Muscle layer of colon (tissue), 2 donors: ENCODE measurements around the gene FYB1.

ENCODE experiments used
- H3K27ac ChIP-seq: one replicate; pipeline ENCODE4 v1.7.0; 2013; ENCODE audit warnings: low read depth, mild to moderate bottlenecking, low read length, moderate library complexity
- H3K27me3 ChIP-seq, 2 donors: one replicate each; pipeline ENCODE4 v1.7.0; 2013; ENCODE audit warnings: low read length in 2 of 2, mild to moderate bottlenecking in 2 of 2; ENCODE audit not compliant: insufficient read depth in 2 of 2, control insufficient read depth in 1 of 2
- H3K36me3 ChIP-seq: one replicate; pipeline ENCODE4 v1.7.0; 2013; ENCODE audit warnings: mild to moderate bottlenecking, low read length; ENCODE audit not compliant: insufficient read depth
- H3K4me1 ChIP-seq: one replicate; pipeline ENCODE4 v1.7.0; 2013; ENCODE audit warnings: mild to moderate bottlenecking, low read length; ENCODE audit not compliant: insufficient read depth
- H3K4me3 ChIP-seq, 2 donors: one replicate each; pipeline ENCODE4 v1.7.0; 2013; ENCODE audit warnings: low read length in 2 of 2, low read depth in 1 of 2, mild to moderate bottlenecking in 1 of 2, moderate library complexity in 1 of 2
- H3K9ac ChIP-seq: one replicate; pipeline ENCODE4 v1.7.0; 2013; ENCODE audit warnings: low read length
- H3K9me3 ChIP-seq: one replicate; pipeline ENCODE4 v1.7.0; 2013; ENCODE audit warnings: mild to moderate bottlenecking, low read length
- donor health status: abdominal sarcoma.
- donor health status: Adenocarcinoma of cecum.

Gene FYB1

DNA sequence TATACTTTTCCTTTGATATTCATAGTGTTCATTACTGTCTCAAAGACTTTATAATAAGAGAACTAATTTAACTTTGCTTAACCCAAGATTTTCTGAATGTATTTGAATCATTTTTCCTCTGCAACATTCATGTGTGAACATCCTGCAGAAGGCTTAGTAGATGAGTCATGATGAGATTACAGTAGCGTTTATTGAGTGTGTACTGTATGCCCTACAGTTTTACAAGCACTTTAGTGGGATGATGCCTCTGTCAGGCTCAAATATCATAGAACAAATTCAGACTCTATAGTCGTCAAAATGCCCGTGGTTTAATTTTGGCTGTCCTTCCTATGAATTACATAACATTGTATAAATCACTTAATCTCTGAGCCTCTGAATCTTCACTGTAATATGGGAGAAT lies 41.2 kb downstream of the FYB1 start:
- H3K9me3 ChIP-seq: no peaks in the 10 kb centered on the region
- H3K9ac ChIP-seq: no peak overlapping the region
- H3K27me3 ChIP-seq: no peaks in the 10 kb centered on the region
- H3K27ac ChIP-seq: no peak overlapping the region
- H3K4me3 ChIP-seq: no peak overlapping the region
- H3K4me1 ChIP-seq: no peaks in the 10 kb centered on the region
- H3K36me3 ChIP-seq: no peaks in the 10 kb centered on the region

DNA sequence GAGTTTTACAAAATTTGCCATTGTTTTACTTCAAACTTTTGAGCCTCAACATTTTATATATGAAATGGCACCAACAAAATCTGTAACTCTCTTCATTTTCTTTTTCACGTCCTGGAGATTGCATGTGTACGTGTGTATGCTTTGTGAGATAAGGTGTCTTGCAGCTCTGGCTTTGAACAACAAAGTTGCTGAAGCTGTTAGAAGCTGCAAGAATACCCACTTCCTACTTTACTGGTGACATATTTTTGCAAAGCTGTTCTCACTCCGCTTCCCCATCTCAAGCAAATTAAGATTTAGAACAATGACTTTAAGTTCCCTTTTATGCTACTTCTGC lies 41.8 kb downstream of the FYB1 start:
- no peak overlapping the region for H3K4me3 ChIP-seq
- no peaks in the 10 kb centered on the region for H3K4me1 ChIP-seq
- H3K9ac ChIP-seq: no peak overlapping the region
- H3K27ac ChIP-seq: no peak overlapping the region
- H3K36me3 ChIP-seq: no peaks in the 10 kb centered on the region
- no peaks in the 10 kb centered on the region for H3K27me3 ChIP-seq
- no peaks in the 10 kb centered on the region for H3K9me3 ChIP-seq

DNA sequence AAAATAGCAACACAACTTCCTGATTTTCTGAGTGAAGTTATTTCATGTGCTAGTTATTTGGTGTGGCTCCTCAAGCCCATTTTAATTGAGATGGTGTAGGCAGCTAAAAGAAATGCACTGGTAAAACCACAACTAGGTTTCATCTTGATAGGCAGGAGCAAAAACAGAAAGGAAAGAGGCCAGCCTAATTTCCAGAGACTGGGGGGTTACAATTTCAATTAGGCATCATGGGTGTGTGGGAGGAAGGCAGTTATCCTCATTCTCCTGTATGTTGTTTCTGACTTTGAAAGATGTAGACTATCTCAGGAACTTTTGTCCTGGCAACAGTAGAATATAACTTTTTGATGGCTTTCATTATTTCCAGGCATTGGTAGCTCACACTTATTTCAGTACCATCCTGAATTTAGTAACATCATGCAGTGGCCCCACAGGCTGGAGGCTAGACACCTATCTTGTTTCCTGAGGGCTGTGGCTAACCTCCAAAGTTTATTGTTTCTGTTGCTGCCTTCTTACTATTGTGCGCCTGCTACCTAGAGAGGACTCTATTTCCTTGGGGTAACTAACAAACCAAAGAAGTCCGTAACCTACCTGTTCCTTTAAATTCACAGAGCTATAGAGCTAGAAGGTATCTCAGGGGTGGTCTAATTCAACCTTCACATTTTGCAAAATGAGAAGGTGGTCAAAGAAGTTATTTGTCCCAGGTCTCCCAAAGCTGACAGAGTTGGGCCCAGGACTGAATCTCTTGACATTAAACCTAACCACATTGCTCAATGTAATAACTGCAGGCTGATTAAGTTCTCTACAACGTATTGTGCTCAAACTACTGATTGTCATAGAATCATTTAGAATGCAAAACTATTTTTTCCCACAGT lies 42.4 kb downstream of the FYB1 start:
- no peak overlapping the region for H3K27ac ChIP-seq
- H3K36me3 ChIP-seq: no peaks in the 10 kb centered on the region
- no peaks in the 10 kb centered on the region for H3K9me3 ChIP-seq
- H3K27me3 ChIP-seq: no peaks in the 10 kb centered on the region
- H3K4me1 ChIP-seq: no peaks in the 10 kb centered on the region
- no peak overlapping the region for H3K9ac ChIP-seq
- H3K4me3 ChIP-seq: no peak overlapping the region

DNA sequence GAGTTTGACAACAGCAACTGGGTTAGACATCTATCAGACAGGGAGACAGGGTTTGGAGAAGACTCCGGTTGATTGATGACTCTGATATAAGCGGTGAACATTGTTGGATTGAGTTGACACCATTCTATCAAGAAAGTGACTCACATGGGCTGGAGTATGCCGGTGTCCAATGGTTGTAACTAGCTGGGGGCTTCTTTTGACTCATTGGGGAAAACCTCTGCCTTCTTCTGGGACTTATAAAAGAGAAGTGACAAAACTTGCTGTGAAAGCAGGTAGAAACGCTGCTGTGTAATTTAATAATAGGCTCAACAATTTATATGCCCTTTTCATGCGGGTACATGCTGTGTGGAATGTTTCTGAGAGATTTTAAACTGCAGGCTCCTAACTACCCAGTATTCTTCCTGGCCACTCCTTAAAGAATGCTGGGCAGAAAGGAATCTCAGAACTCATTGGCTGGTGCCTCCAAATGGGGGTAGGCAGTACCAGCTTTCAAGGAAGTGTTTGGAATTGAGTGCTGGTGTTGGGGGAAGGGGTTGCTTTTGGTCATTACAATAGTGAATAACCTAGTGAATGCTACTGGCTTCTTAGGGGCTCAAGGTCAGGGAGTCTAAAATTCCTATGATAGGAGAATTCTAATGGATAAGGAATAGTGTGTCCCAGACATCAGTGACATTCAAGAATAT lies 43.9 kb downstream of the FYB1 start:
- no peaks in the 10 kb centered on the region for H3K9me3 ChIP-seq
- H3K27ac ChIP-seq: no peak overlapping the region
- no peaks in the 10 kb centered on the region for H3K4me1 ChIP-seq
- H3K36me3 ChIP-seq: no peaks in the 10 kb centered on the region
- no peak overlapping the region for H3K4me3 ChIP-seq
- H3K9ac ChIP-seq: no peak overlapping the region
- no peaks in the 10 kb centered on the region for H3K27me3 ChIP-seq

DNA sequence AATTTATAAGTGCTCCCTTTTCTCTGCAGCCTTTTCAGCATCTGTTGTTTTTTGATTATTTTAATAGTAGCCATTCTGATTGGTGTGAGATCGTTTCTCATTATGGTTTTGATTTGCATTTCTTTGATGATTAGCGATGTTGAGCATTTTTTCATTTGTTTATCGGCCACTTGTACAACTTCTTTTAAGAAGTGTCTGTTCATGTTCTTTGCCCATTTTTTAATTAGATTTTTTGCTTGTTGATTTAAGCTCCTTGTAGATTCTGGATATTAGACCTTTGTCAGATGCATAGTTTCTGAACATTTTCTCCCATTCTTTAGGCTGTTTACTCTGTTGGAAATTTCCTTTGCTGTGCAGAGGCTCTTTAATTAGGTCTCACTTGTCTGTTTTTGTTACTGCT lies 46.3 kb downstream of the FYB1 start:
- Histone ChIP-seq H3K36me3 (no peaks in the 10 kb centered on the region), H3K4me3 (no peak overlapping the region), H3K27me3 (no peaks in the 10 kb centered on the region), H3K27ac (no peak overlapping the region), H3K4me1 (no peaks in the 10 kb centered on the region), H3K9ac (no peak overlapping the region), H3K9me3 (no peaks in the 10 kb centered on the region)

DNA sequence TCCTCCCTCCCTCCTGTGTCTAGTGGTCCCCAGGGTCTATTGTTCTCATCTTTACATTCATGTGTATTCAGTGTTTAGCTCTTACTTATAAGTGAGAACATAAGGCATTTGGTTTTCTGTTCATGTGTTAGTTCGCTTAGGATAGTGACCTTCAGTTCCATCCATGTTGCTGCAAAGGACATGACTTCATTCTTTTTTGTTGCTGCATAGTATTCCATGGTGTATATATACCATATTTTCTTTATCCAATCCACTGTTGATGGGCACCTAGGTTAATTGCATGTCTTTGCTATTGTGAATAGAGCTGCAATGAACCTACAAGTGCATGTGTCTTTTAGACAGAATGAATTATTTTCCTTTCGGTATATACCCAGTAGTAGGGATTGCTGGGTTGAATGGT lies 46.8 kb downstream of the FYB1 start:
- no peaks in the 10 kb centered on the region for H3K9me3 ChIP-seq
- no peaks in the 10 kb centered on the region for H3K27me3 ChIP-seq
- H3K4me1 ChIP-seq: no peaks in the 10 kb centered on the region
- no peak overlapping the region for H3K27ac ChIP-seq
- H3K4me3 ChIP-seq: no peak overlapping the region
- H3K36me3 ChIP-seq: no peaks in the 10 kb centered on the region
- H3K9ac ChIP-seq: no peak overlapping the region

DNA sequence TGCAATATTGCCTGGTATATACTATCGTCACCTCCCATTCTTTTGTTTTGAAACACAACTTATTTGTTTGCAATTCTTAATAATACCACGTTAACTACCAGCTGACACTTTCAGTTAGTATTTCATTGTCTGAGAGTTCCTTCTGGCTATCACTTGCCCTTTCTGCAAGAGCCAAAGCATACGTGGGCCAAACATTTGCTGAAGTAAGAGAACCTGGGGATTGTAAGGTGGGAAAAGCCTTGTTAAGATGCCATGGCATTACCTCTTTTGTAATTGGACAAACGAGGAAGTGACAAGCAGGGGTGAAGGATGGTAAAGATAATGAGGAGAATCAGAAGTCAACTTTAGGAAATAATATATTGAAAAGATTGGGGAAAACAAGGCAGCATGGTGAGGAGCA lies 47.7 kb downstream of the FYB1 start:
- no peaks in the 10 kb centered on the region for H3K36me3 ChIP-seq
- no peaks in the 10 kb centered on the region for H3K9me3 ChIP-seq

DNA sequence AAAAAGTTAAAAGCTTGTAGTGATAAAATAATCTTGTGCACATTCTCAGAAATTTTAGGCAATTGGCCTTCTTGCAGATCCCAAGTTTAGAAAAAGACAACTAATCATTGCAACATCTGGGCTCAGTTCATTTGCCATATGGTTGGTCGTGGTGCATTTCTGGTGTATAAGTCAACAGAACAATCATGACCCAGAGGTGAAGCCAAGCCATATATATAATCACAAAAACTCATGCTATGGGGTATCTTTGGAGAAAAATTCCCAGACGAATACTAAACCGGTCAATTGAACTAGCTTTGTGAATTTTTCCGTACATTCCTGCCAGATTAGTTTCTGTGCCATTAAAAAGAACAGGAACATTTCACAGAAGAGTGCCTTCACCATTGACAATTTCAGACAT lies 50.3 kb downstream of the FYB1 start:
- no peak overlapping the region for H3K4me3 ChIP-seq
- H3K27me3 ChIP-seq: no peaks in the 10 kb centered on the region
- H3K4me1 ChIP-seq: no peaks in the 10 kb centered on the region
- no peak overlapping the region for H3K9ac ChIP-seq
- H3K9me3 ChIP-seq: no peaks in the 10 kb centered on the region
- H3K36me3 ChIP-seq: no peaks in the 10 kb centered on the region
- H3K27ac ChIP-seq: no peak overlapping the region

More for the DNA sequence above, 47.7 kb downstream of the FYB1 start:
- H3K9ac ChIP-seq: no peak overlapping the region
- no peaks in the 10 kb centered on the region for H3K4me1 ChIP-seq
- no peaks in the 10 kb centered on the region for H3K27me3 ChIP-seq
- no peak overlapping the region for H3K4me3 ChIP-seq
- H3K27ac ChIP-seq: no peak overlapping the region

DNA sequence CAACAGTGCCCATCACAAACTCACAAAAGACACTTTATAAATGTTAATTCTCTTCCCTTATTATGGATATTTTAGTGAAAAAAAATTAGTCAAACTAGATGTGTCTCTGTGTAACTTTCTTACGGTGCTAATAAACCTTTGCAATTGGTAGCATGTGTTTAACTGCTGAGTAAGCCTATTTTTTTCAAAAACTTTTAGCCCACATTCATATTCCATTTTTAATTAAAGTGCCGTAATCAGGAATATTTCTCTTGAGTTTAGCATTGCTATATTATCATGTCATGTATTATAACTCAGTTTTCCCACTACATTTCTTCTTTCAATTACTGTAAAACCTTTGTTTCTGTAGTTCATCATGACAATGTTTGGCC lies 51.4 kb downstream of the FYB1 start:
- H3K4me3 ChIP-seq: no peak overlapping the region
- no peak overlapping the region for H3K9ac ChIP-seq
- H3K27ac ChIP-seq: no peak overlapping the region
- no peaks in the 10 kb centered on the region for H3K27me3 ChIP-seq
- no peaks in the 10 kb centered on the region for H3K36me3 ChIP-seq
- no peaks in the 10 kb centered on the region for H3K4me1 ChIP-seq
- no peaks in the 10 kb centered on the region for H3K9me3 ChIP-seq

DNA sequence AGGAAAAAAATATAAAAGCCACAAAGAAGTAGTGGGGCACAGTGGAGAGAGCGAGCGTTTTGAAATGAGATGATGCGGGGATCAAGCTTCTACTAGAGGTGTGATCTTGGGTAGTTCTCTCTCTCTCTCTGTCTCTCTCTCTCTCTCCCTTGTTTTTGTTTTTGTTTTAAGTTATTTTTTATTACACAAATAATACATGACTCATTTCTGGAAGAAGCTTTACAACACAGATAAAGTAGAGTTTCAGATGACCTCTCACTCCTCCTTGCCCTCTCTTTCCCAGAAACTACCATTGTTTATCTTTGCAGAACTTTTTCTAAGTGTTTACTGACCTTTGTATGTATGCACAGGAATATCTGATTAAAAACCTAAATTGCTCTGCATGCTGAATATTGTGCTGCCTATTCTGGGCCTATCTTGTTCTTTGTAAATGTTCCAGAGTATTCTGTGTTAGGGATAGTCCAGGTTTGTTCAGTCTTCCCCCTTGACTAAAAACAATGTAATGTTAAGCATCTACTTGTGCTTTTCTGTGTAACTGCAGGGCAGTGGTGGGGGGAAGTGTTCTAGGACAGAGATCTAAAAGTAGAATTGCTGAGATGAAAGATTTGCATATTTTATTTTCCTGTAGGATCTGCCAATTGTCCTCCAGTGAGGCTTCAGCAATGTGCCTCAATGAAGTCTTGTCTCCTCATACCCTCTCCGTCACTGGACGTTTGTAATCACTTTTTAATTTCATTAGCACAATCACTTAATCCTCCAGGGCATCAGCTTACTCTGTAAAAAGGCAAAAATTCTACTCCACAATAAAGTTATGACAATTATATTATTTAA lies 52.0 kb downstream of the FYB1 start:
- Histone ChIP-seq H3K27ac (no peak overlapping the region), H3K9me3 (no peaks in the 10 kb centered on the region), H3K36me3 (no peaks in the 10 kb centered on the region), H3K4me3 (no peak overlapping the region), H3K4me1 (no peaks in the 10 kb centered on the region), H3K9ac (no peak overlapping the region), H3K27me3 (no peaks in the 10 kb centered on the region)

DNA sequence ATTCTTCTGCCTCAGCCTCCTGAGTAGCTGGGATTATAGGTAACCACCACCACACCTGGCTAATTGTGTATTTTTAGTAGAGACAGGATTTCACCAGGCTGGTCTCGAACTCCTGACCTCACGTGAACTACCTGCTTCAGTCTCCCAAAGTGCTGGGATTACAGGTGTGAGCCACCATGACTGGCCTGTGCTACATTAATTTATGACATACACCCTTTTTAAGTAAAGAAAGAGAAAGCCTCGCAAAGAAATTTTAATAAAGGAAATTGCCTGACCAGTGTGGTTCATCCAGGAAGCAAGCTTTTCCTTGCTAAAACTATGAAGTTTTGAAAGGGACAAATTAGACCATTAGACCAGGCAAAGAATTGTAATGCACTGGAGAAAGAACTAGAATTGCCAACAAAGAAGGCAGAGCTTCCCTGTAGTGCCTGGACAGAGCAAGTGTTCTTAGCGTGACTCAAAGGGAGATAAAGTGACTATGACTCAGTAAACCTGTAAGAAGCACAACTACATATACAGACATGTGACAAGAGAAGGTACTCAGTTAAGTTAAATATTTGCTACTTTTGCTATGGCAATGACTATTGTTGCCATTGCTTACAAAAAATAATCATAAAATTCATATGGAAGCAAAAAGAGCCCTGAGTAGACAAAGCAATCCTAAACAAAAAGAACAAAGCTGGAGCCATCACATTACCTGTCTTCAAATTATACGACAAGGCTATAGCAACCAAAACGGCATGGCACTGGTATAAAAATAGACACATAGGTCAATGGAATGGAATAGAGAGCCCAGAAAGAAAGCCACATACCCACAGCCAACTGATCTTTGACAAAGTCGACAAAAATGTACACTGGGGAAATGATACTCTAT lies 54.6 kb downstream of the FYB1 start:
- H3K4me3 ChIP-seq: no peak overlapping the region
- H3K9me3 ChIP-seq: no peaks in the 10 kb centered on the region
- no peaks in the 10 kb centered on the region for H3K4me1 ChIP-seq
- no peaks in the 10 kb centered on the region for H3K36me3 ChIP-seq
- H3K27me3 ChIP-seq: no peaks in the 10 kb centered on the region
- no peak overlapping the region for H3K27ac ChIP-seq
- H3K9ac ChIP-seq: no peak overlapping the region
